OCI-LY1 (cell line): ENCODE data around the gene GRK1.
A peak's percentile ranks its signal among the peaks of the same experiment; 100 is the strongest.

ENCODE experiments used
- EZH2 ChIP-seq: fragments of 200-600 bp; sonication (generic), shearing (Covaris generic); IDR thresholded peaks from 2 replicates; pipeline ENCODE4 v1.8.0; 2017; ENCODE audit warnings: borderline replicate concordance, mixed run types, mild to moderate bottlenecking, antibody characterized with exemption, low read length, moderate library complexity, mixed read lengths
- TF ChIP-seq, protein P1 (sequence below): fragments of 200-600 bp; sonication (generic), shearing (Covaris generic); IDR thresholded peaks from 2 replicates; pipeline ENCODE4 v1.5.1; 2017; ENCODE audit warnings: mild to moderate bottlenecking, antibody characterized with exemption, low read length, moderate library complexity, mixed read lengths

DNA sequence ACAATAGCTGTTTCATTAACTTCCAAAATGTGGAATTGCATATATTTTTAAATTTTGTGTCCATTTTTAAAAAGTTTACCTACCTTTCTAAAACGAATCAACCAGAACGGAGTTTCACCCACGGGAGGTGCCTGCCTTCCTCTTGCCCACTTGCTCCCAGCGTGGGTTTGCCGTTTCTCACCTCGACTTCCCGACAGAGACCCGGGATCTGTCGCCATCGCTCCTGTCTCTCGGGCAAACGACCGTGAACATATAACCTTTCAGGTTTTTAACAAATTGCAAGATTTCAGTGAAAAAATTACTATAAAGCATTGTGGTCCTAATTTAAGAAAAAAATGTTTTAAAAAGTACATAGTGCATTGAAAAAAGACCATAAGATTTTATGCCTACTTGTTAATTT is 96.2 kb downstream of the GRK1 start:
- TF ChIP-seq, protein P1, sequence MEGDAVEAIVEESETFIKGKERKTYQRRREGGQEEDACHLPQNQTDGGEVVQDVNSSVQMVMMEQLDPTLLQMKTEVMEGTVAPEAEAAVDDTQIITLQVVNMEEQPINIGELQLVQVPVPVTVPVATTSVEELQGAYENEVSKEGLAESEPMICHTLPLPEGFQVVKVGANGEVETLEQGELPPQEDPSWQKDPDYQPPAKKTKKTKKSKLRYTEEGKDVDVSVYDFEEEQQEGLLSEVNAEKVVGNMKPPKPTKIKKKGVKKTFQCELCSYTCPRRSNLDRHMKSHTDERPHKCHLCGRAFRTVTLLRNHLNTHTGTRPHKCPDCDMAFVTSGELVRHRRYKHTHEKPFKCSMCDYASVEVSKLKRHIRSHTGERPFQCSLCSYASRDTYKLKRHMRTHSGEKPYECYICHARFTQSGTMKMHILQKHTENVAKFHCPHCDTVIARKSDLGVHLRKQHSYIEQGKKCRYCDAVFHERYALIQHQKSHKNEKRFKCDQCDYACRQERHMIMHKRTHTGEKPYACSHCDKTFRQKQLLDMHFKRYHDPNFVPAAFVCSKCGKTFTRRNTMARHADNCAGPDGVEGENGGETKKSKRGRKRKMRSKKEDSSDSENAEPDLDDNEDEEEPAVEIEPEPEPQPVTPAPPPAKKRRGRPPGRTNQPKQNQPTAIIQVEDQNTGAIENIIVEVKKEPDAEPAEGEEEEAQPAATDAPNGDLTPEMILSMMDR = no peak
- TF ChIP-seq EZH2 = peak; percentile 78; the same call in 1 of the 2 replicates
